ENCODE data around the gene OFD1. TPM values are rescaled to one million over a fixed set of nuclear protein-coding genes. Genes with fewer than 3 reads are reported as not detected.

OFD1 gene
- total and polyA plus RNA-seq, 2 experiments from 2014 or later: 23.5 TPM

DNA sequence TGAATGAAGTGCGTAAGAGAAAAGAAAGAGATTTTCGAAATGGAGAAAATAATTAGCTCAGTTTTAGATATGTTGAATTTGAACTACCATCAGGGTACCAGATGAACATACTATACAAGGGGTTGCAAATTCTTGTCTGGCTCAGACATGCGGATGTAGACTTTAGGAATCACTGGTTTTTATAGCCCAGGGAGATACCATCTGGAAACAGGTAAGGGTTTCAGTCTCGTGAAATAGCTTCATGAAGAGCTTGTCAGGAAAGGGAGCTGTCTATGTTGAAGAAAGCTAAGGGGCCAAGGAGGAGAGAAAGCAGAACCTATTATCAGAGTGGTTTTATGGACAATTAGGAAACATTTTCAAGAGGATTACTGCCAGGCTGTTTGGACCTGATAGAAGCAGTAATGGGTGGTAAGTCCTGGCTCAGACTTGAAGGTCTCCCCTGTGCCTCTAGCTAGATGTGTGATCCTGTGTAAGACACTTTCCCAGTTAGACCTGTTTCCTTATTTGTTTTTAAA is 38.9 kb upstream of the OFD1 start:
- TF ChIP-seq EZH2phosphoT487 (IDR thresholded peaks at IDR 0.05; ENCODE audit: low read depth, severe bottlenecking, unreplicated experiment) (no peak), EZH2 (IDR thresholded peaks at IDR 0.05; ENCODE audit: borderline replicate concordance) (no peak)
- TF ChIP-seq, protein P1, sequence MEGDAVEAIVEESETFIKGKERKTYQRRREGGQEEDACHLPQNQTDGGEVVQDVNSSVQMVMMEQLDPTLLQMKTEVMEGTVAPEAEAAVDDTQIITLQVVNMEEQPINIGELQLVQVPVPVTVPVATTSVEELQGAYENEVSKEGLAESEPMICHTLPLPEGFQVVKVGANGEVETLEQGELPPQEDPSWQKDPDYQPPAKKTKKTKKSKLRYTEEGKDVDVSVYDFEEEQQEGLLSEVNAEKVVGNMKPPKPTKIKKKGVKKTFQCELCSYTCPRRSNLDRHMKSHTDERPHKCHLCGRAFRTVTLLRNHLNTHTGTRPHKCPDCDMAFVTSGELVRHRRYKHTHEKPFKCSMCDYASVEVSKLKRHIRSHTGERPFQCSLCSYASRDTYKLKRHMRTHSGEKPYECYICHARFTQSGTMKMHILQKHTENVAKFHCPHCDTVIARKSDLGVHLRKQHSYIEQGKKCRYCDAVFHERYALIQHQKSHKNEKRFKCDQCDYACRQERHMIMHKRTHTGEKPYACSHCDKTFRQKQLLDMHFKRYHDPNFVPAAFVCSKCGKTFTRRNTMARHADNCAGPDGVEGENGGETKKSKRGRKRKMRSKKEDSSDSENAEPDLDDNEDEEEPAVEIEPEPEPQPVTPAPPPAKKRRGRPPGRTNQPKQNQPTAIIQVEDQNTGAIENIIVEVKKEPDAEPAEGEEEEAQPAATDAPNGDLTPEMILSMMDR (IDR thresholded peaks at IDR 0.05; ENCODE audit: poor library complexity): no peak
- H3K4me2 ChIP-seq: peak overlapping the region; percentile 16
- H4K20me1 ChIP-seq (ENCODE audit: insufficient read depth, poor library complexity, severe bottlenecking): peaks cover 62% of the 10 kb centered on the region
- no peak overlapping the region for H3K4me3 ChIP-seq
- peaks cover 96% of the 10 kb centered on the region for H3K79me2 ChIP-seq
- no peaks in the 10 kb centered on the region for H3K9me2 ChIP-seq (replicated peaks; ENCODE audit: insufficient read depth)
- H3K27ac ChIP-seq: peak overlapping the region; percentile 10
- H3K4me1 ChIP-seq (ENCODE audit: insufficient read depth): peaks cover 14% of the 10 kb centered on the region
- H2AFZ ChIP-seq: no peak overlapping the region
- DNase-seq (ENCODE audit: low spot score): no peak
- 74% methylated on average over 4 of the region's 4 CpGs for WGBS (ENCODE audit: low lambda C conversion rate, missing lambda C conversion rate)
- no peaks in the 10 kb centered on the region for H3K36me3 ChIP-seq (replicated peaks; ENCODE audit: insufficient read depth, low read depth)
- H3K27me3 ChIP-seq: no peaks in the 10 kb centered on the region
- H3K9me3 ChIP-seq (ENCODE audit: low read depth): no peaks in the 10 kb centered on the region

DNA sequence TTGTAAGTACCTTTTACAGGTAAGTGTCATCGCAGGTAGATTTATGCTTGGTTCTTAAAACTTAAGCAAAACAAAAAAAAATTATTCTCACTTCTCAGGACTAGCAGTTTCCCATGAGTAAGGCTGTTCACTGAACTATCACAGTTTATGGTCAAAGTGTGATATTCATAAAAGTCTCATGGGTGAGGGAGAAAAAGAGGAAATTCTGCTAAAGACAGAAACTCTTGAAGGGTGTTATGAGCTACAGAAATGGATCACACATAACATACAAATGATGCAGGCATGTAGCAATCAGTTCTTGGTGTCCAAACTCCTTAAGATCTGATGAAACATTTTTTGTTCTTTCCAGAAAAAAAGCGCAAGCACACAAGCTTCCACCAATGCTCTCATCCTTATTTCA is 37.1 kb upstream of the OFD1 start:
- H3K4me3 ChIP-seq: no peak overlapping the region
- 81% methylated on average over 2 of the region's 2 CpGs for WGBS (ENCODE audit: low lambda C conversion rate, missing lambda C conversion rate)
- no peaks in the 10 kb centered on the region for H3K27me3 ChIP-seq
- peaks cover 14% of the 10 kb centered on the region for H3K4me1 ChIP-seq (ENCODE audit: insufficient read depth)
- no peaks in the 10 kb centered on the region for H3K9me3 ChIP-seq (ENCODE audit: low read depth)
- no peaks in the 10 kb centered on the region for H3K36me3 ChIP-seq (replicated peaks; ENCODE audit: insufficient read depth, low read depth)
- no peak overlapping the region for H2AFZ ChIP-seq
- no peak overlapping the region for H3K27ac ChIP-seq
- TF ChIP-seq, protein P1 (IDR thresholded peaks at IDR 0.05; ENCODE audit: poor library complexity): no peak
- TF ChIP-seq EZH2 (IDR thresholded peaks at IDR 0.05; ENCODE audit: borderline replicate concordance) (no peak), EZH2phosphoT487 (IDR thresholded peaks at IDR 0.05; ENCODE audit: low read depth, severe bottlenecking, unreplicated experiment) (no peak)
- H3K4me2 ChIP-seq: no peak overlapping the region
- no peaks in the 10 kb centered on the region for H3K9me2 ChIP-seq (replicated peaks; ENCODE audit: insufficient read depth)
- H4K20me1 ChIP-seq (ENCODE audit: insufficient read depth, poor library complexity, severe bottlenecking): peaks cover 60% of the 10 kb centered on the region
- H3K79me2 ChIP-seq: peaks cover 97% of the 10 kb centered on the region
- DNase-seq (ENCODE audit: low spot score): no peak

DNA sequence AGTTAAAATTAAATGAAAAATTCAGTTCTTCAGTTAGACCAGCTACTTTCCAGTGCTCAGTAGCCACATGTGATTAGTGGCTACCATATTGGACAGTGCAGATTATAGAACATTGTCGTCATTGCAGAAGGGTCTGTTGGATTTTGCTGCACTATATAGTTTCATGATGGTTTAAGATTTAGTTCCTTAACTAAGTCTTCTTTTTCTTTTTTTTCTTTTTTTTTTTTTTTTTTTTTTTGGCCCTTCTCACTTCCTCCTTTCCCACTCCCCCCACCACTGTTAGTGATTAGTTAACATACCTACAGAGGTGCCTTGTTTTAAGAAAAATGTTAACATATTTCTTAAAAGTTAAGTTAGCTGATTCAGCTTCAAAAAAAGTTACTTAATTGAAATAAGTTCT is 36.6 kb upstream of the OFD1 start:
- Histone ChIP-seq H3K4me1 (ENCODE audit: insufficient read depth) (peaks cover 11% of the 10 kb centered on the region), H3K36me3 (replicated peaks; ENCODE audit: insufficient read depth, low read depth) (no peaks in the 10 kb centered on the region), H3K4me3 (no peak overlapping the region), H3K4me2 (no peak overlapping the region), H3K27ac (no peak overlapping the region), H2AFZ (no peak overlapping the region), H3K9me2 (replicated peaks; ENCODE audit: insufficient read depth) (no peaks in the 10 kb centered on the region), H4K20me1 (ENCODE audit: insufficient read depth, poor library complexity, severe bottlenecking) (peaks cover 58% of the 10 kb centered on the region), H3K27me3 (no peaks in the 10 kb centered on the region), H3K9me3 (ENCODE audit: low read depth) (no peaks in the 10 kb centered on the region), H3K79me2 (peaks cover 96% of the 10 kb centered on the region)
- 66% methylated on average over 1 of the region's 1 CpG for WGBS (ENCODE audit: low lambda C conversion rate, missing lambda C conversion rate)
- no peak for DNase-seq (ENCODE audit: low spot score)
- TF ChIP-seq, protein P1 (IDR thresholded peaks at IDR 0.05; ENCODE audit: poor library complexity): no peak
- TF ChIP-seq EZH2phosphoT487 (IDR thresholded peaks at IDR 0.05; ENCODE audit: low read depth, severe bottlenecking, unreplicated experiment): no peak
- no peak for TF ChIP-seq EZH2 (IDR thresholded peaks at IDR 0.05; ENCODE audit: borderline replicate concordance)

Measured in hepatocyte (in vitro differentiated cells).